C4-2B (cell line): ENCODE results near the gene KIF1A.

Source experiments
- ZFX ChIP-seq: fragments of 450-650 bp; IDR thresholded peaks from 2 replicates; pipeline ENCODE4 v1.6.1; 2017
- TF ChIP-seq, protein P1 (sequence below): fragments of 450-650 bp; conservative IDR thresholded peaks from 2 replicates; pipeline ENCODE4 v1.5.1; 2017; ENCODE audit warnings: mild to moderate bottlenecking

DNA sequence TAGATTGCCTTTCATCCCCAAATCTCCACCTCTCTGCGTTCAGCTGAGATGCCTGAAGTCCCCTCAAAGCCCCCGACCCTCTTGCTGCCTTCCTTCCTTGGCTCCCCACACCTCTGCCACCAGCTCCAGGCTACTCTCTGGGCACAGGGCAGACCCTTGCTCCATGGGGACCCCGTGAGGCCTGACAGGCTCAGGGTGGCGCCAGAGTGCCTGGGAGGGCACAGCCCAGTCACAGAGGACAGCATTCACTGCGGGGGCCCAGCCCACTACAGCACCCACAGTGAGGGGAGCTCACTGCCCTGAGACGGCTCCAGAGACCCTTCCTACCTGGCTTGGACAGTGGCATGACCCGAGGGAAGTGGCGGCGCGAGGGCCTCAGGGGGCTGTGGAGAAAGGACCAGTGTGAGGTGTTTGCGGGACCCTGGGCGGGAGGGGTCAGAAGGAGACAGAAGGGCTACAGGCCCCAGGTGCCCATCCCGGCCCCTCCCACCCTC is 77.4 kb downstream of the KIF1A start:
- TF ChIP-seq, protein P1, sequence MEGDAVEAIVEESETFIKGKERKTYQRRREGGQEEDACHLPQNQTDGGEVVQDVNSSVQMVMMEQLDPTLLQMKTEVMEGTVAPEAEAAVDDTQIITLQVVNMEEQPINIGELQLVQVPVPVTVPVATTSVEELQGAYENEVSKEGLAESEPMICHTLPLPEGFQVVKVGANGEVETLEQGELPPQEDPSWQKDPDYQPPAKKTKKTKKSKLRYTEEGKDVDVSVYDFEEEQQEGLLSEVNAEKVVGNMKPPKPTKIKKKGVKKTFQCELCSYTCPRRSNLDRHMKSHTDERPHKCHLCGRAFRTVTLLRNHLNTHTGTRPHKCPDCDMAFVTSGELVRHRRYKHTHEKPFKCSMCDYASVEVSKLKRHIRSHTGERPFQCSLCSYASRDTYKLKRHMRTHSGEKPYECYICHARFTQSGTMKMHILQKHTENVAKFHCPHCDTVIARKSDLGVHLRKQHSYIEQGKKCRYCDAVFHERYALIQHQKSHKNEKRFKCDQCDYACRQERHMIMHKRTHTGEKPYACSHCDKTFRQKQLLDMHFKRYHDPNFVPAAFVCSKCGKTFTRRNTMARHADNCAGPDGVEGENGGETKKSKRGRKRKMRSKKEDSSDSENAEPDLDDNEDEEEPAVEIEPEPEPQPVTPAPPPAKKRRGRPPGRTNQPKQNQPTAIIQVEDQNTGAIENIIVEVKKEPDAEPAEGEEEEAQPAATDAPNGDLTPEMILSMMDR: no peak
- no peak for TF ChIP-seq ZFX
